ENCODE data around the gene POMC.

DNA sequence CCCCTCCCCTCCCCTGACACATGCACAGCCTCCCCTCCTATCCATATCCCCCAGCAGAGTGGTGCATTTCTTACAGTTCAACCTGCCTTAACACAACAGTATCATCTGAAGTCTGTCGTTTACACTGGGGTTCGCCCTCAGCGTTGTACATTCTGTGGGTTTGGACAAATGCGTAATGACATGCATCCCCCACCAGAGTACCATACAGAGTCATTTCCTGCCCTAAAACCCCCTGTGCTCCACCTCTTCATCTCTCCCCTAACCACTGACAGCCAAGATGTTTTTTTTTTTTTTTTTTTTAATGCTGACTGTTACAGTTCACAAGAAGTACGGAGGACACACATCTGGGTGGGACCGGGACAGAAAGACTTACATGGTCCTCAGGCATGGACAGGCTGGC, 22.6 kb downstream of the POMC start:
- TF ChIP-seq CTCF (conservative IDR thresholded peaks at IDR 0.05; ENCODE audit: low read depth, low read length) (no peak), POLR2A (IDR thresholded peaks at IDR 0.05; ENCODE audit: low read depth, low read length) (no peak), RCOR1 (IDR thresholded peaks at IDR 0.05; ENCODE audit: insufficient replicate concordance, low read length) (no peak)
